ENCODE measurements around the gene IFI16. TPM values are rescaled to one million over a fixed set of nuclear protein-coding genes. Genes with fewer than 3 reads are reported as not detected.
"Not testable (repeated sequence)": the region's sequence is repeated elsewhere in the genome, so short reads cannot be mapped to it uniquely, and the experiment has no call there.

The IFI16 gene
- total RNA-seq, 5 donors from 2014 or later (not counting 1 experiment from before 2014, with no cell fraction given), result 78.7 to 123 (median 106) TPM

DNA sequence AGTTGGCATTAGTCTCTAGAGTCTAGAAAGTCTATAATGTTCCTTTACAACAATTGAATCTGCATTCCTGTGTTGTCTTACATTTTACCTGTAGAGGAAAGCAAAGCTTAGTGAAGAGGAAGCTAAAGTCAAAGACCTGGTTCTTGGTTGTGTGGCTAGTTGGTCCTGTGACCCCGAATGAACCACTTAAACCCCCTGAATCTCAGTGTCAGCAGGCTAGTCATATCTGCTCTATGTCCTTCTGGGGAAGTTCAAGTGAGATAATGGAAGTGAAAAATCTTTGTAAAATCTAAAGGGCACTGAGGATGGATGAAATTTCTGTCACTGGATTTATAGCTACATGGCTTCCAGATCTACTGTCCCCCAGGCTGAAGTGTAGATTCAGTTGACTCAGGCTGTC lies 90.9 kb downstream of the IFI16 start:
- no peaks in the 10 kb centered on the region for H3K9me3 ChIP-seq
- H3K9me3 Mint-ChIP-seq, result no peaks in the 10 kb centered on the region
- H3K27me3 ChIP-seq (replicated peaks in 1 of 2; ENCODE audit: control insufficient read depth in 2 of 2, extremely low read depth in 1 of 2, insufficient read depth in 2 of 2, low read length in 1 of 2), result peaks cover 0 to 12% of the 10 kb centered on the region in 2 experiments
- no peaks in the 10 kb centered on the region for H3K4me1 Mint-ChIP-seq
- no peaks in the 10 kb centered on the region for H3K36me3 Mint-ChIP-seq
- H3K27ac Mint-ChIP-seq, result no peak overlapping the region
- H3K4me3 ChIP-seq (ENCODE audit: control insufficient read depth in 1 of 2, extremely low read depth in 1 of 2, low read length in 1 of 2), result no peak overlapping the region
- no peak overlapping the region for H3K4me3 Mint-ChIP-seq
- H3K27ac ChIP-seq (ENCODE audit: low read length), result no peak overlapping the region
- CTCF ChIA-PET, result no interaction called here
- H3K27me3 Mint-ChIP-seq, result peaks cover 19 to 30% of the 10 kb centered on the region in 2 donors
- ATAC-seq (replicated peaks in 1 of 4), result no peak
- POLR2A ChIA-PET, result no interaction called here
- no CpG with 5 or more reads among the region's 1 CpG for WGBS (ENCODE audit: insufficient coverage)
- no peaks in the 10 kb centered on the region for H3K36me3 ChIP-seq (ENCODE audit: control insufficient read depth in 2 of 2, extremely low read depth in 1 of 2, insufficient read depth in 1 of 2, low read length in 1 of 2)
- no peak for DNase-seq
- no peaks in the 10 kb centered on the region for H3K4me1 ChIP-seq (ENCODE audit: control insufficient read depth in 1 of 2, extremely low read depth in 1 of 2, insufficient read depth in 2 of 2, low read length in 2 of 2)

DNA sequence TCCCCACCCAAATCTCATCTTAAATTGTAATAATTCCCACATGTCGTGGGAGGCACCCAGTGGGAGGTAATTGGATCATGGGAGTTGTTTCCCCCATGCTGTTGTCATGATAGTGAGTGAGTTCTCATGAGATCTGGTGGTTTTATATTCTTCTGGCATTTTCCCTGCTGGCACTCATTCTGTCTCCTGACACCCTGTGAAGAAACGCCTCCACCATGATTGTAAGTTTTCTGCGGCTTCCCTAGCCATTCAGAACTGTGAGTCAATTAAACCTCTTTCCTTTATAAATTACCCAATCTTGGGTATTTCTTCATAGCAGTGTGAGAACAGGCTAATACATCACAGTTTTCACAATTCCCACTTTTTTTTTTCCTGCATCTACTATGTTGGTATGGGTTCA lies 93.3 kb downstream of the IFI16 start:
- H3K36me3 Mint-ChIP-seq; H3K4me3 Mint-ChIP-seq; H3K9me3 ChIP-seq; H3K4me3 ChIP-seq (ENCODE audit: control insufficient read depth in 1 of 2, extremely low read depth in 1 of 2, low read length in 1 of 2); H3K36me3 ChIP-seq (ENCODE audit: control insufficient read depth in 2 of 2, extremely low read depth in 1 of 2, insufficient read depth in 1 of 2, low read length in 1 of 2); H3K9me3 Mint-ChIP-seq; ATAC-seq (replicated peaks in 1 of 4); H3K27ac ChIP-seq (ENCODE audit: low read length); CTCF ChIA-PET; H3K4me1 ChIP-seq (ENCODE audit: control insufficient read depth in 1 of 2, extremely low read depth in 1 of 2, insufficient read depth in 2 of 2, low read length in 2 of 2); DNase-seq; H3K4me1 Mint-ChIP-seq; POLR2A ChIA-PET; H3K27ac Mint-ChIP-seq: not testable (repeated sequence)
- peaks cover 0 to 18% of the 10 kb centered on the region in 2 experiments for H3K27me3 ChIP-seq (replicated peaks in 1 of 2; ENCODE audit: control insufficient read depth in 2 of 2, extremely low read depth in 1 of 2, insufficient read depth in 2 of 2, low read length in 1 of 2)
- peaks cover 35 to 46% of the 10 kb centered on the region in 2 donors for H3K27me3 Mint-ChIP-seq
- WGBS (ENCODE audit: insufficient coverage), result no CpG with 5 or more reads among the region's 3 CpGs

Other genes starting within 250 kb of the IFI16 start
- not detected for gene OR6N1, start 237.7 kb upstream of the IFI16 start, total RNA-seq
- not detected for gene OR6N2, start 228.7 kb upstream of the IFI16 start, total RNA-seq
- gene MNDA, start 178.6 kb upstream of the IFI16 start, total RNA-seq, result 1 to 10 TPM in 1 of 5 donors, under 1 TPM in 4; 0.20 to 1.2 (median 0.61) TPM
- 10 to 100 TPM; 32.6 to 65.4 (median 35.4) TPM for gene PYHIN1, start 78.4 kb upstream of the IFI16 start, total RNA-seq
- gene AIM2, start 66.9 kb downstream of the IFI16 start, total RNA-seq, result 1 to 10 TPM; 2.1 to 7.1 (median 2.7) TPM
- gene CADM3, start 161.7 kb downstream of the IFI16 start, total RNA-seq, result not detected
- gene ACKR1, start 195.0 kb downstream of the IFI16 start, total RNA-seq, result under 1 TPM in 2 of 5 donors, not detected in 3; 0.20 to 0.28 TPM